GM12878 (cell line): ENCODE data around the gene HOXB2.

Source experiments
- EZH2 ChIP-seq: IDR thresholded peaks from 2 replicates; pipeline ENCODE4 v1.6.1; 2012; ENCODE audit warnings: low read depth, mild to moderate bottlenecking, control low read depth, inconsistent platforms, low read length, borderline replicate concordance; ENCODE audit not compliant: control insufficient read depth
- IRF4 ChIP-seq: IDR thresholded peaks from 2 replicates; pipeline ENCODE4 v1.6.1; 2011; ENCODE audit warnings: low read depth, low read length
- MTA3 ChIP-seq: IDR thresholded peaks from 2 replicates; pipeline ENCODE4 v1.6.1; 2012; ENCODE audit warnings: low read length, inconsistent platforms, borderline replicate concordance
- POLR2A ChIP-seq: IDR thresholded peaks from 2 replicates; pipeline ENCODE4 v1.6.1; 2011; ENCODE audit warnings: low read depth, mild to moderate bottlenecking, low read length
- POLR2AphosphoS5 ChIP-seq: IDR thresholded peaks from 2 replicates; pipeline ENCODE4 v1.6.1; 2011; ENCODE audit warnings: mild to moderate bottlenecking, low read length, inconsistent platforms
- RBBP5 ChIP-seq: fragments of 200-600 bp; sonication (generic); conservative IDR thresholded peaks from 2 replicates; pipeline ENCODE4 v1.6.1; 2016
- SMARCA5 ChIP-seq: fragments of 450-650 bp; IDR thresholded peaks from 2 replicates; pipeline ENCODE4 v1.6.1; 2017; ENCODE audit warnings: mild to moderate bottlenecking
- SP1 ChIP-seq: IDR thresholded peaks from one replicate; pipeline ENCODE4 v1.6.1; 2011; ENCODE audit warnings: low read depth, low read length
- ZNF274 ChIP-seq: IDR thresholded peaks from one replicate; pipeline ENCODE4 v1.8.0; 2011; ENCODE audit not compliant: insufficient read length, insufficient read depth
- TF ChIP-seq, protein P1 (sequence below), 3 experiments: IDR thresholded peaks in 2 of 3; conservative IDR thresholded peaks in 1 of 3; 2 replicates each; pipeline ENCODE4 v1.5.1; 2011; ENCODE audit warnings: low read depth in 3 of 3, low read length in 3 of 3, mild to moderate bottlenecking in 3 of 3, control low read depth in 2 of 3, moderate library complexity in 2 of 3, inconsistent platforms in 1 of 3, mixed read lengths in 1 of 3; ENCODE audit not compliant: control insufficient read depth in 2 of 3, insufficient read depth in 1 of 3; ENCODE audit errors: extremely low read depth in 1 of 3

DNA sequence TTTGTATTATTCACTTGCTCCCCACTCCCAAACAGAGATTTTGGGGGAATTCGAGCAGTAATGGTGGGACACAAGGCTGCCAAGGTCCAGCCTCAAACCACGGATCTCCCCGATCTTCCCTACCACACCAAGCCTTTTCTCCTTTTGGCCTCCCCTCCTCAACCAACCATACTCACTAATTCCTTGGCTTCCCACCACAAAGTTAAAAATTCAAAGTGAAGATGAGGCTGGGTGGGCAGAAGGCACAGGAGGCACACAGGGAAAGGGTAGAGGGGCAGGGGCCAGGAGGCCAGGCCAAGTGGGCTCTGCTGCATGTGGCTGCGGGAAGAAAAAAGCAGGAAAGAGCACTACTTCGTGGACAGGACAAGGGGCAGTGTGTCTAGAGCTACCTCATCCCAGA lies 18.0 kb upstream of the HOXB2 start:
- TF ChIP-seq POLR2AphosphoS5 (no peak), IRF4 (no peak), POLR2A (no peak), SP1 (no peak), ZNF274 (no peak), RBBP5 (no peak), EZH2 (no peak), MTA3 (no peak), SMARCA5 (no peak)
- TF ChIP-seq, protein P1, sequence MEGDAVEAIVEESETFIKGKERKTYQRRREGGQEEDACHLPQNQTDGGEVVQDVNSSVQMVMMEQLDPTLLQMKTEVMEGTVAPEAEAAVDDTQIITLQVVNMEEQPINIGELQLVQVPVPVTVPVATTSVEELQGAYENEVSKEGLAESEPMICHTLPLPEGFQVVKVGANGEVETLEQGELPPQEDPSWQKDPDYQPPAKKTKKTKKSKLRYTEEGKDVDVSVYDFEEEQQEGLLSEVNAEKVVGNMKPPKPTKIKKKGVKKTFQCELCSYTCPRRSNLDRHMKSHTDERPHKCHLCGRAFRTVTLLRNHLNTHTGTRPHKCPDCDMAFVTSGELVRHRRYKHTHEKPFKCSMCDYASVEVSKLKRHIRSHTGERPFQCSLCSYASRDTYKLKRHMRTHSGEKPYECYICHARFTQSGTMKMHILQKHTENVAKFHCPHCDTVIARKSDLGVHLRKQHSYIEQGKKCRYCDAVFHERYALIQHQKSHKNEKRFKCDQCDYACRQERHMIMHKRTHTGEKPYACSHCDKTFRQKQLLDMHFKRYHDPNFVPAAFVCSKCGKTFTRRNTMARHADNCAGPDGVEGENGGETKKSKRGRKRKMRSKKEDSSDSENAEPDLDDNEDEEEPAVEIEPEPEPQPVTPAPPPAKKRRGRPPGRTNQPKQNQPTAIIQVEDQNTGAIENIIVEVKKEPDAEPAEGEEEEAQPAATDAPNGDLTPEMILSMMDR (IDR thresholded peaks at IDR 0.05 in 2 of 3, conservative IDR thresholded peaks at IDR 0.05 in 1 of 3; ENCODE audit: control insufficient read depth in 2 of 3, extremely low read depth in 1 of 3, insufficient read depth in 1 of 3, low read depth in 3 of 3, low read length in 3 of 3), result no peak
